ENCODE data around the gene TMEM200A. TPM values are rescaled to one million over a fixed set of nuclear protein-coding genes. Genes with fewer than 3 reads are reported as not detected.

Gene TMEM200A
- total and polyA plus RNA-seq, 10 of the 15 experiments (the other 5 are each of a cell fraction or from before 2014, with no cell fraction given) = 5.5 to 12.4 (median 9.6) TPM

DNA sequence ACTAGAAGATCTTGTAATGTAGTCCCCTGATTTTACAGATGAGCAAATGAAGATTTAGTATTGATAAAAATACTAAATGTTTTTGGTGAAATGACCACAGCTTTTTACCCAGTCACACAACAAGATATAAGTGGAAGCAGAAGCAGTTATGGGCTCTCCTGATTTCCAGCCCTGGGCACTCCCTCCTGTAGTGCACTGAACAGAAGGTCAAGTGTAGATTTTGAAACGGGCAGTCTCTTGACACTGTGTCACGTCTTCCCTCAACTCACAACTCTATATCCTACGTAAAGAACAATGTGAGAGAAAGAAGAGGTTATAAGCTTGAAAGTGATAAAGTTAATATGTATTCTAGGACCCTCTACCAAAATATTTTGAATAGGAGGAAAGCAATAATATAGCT, 23.3 kb downstream of the TMEM200A start:
- in situ Hi-C loops (cut with MboI) = no loop called here
- 31% methylated on average over 3 of the region's 3 CpGs for WGBS (ENCODE audit: insufficient coverage, insufficient replicate concordance, low lambda C conversion rate, missing lambda C conversion rate)
- SMC1A ChIA-PET (ENCODE audit: uncharacterized antibody, unreplicated experiment) = interaction anchor here (1.0 to 5.0 kb wide), 8 partner anchors 7 to 310 kb away, joined by 3 to 36 read pairs (median 3); no protein-coding TSS in a partner anchor
- TF ChIP-seq HDAC2 (IDR thresholded peaks at IDR 0.05) = no peak
- TF ChIP-seq, protein P1, sequence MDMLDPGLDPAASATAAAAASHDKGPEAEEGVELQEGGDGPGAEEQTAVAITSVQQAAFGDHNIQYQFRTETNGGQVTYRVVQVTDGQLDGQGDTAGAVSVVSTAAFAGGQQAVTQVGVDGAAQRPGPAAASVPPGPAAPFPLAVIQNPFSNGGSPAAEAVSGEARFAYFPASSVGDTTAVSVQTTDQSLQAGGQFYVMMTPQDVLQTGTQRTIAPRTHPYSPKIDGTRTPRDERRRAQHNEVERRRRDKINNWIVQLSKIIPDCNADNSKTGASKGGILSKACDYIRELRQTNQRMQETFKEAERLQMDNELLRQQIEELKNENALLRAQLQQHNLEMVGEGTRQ (IDR thresholded peaks at IDR 0.05; ENCODE audit: borderline replicate concordance, low read depth, low read length) = no peak
- no peaks in the 10 kb centered on the region for H3K36me3 ChIP-seq (ENCODE audit: control insufficient read depth in 2 of 2, insufficient read depth in 2 of 2, low read length in 1 of 2)
- H3K9ac ChIP-seq (ENCODE audit: control insufficient read depth, insufficient read depth, low read length) = no peak overlapping the region
- FAIRE-seq = no peak
- H3K4me3 ChIP-seq = no peak overlapping the region
- no peaks in the 10 kb centered on the region for H3K4me1 ChIP-seq (ENCODE audit: control insufficient read depth, insufficient read depth, low read length)
- H3K79me2 ChIP-seq (ENCODE audit: control insufficient read depth, insufficient read depth, low read length) = no peaks in the 10 kb centered on the region
- no peak overlapping the region for H2AFZ ChIP-seq (ENCODE audit: control insufficient read depth, low read depth, low read length)
- RAD21 ChIA-PET (ENCODE audit: unreplicated experiment) = interaction anchor here (1.5 to 2.0 kb wide), 2 partner anchors 22 to 309 kb away, joined by 3 to 5 read pairs; no protein-coding TSS in a partner anchor
- no TSS peak for BruUV-seq (replicated peaks)
- H3K27ac ChIP-seq (ENCODE audit: control insufficient read depth, insufficient read depth) = no peak overlapping the region
- CTCF ChIA-PET = interaction anchor here (0.6 to 3.6 kb wide), 6 partner anchors 9 to 186 kb away, joined by 3 to 16 read pairs (median 3); no protein-coding TSS in a partner anchor
- no peak for DNase-seq (ENCODE audit: low read depth, low spot score)
- H3K9me3 ChIP-seq (replicated peaks; ENCODE audit: control insufficient read depth, insufficient read depth, low read length) = no peaks in the 10 kb centered on the region
- intact Hi-C loops (cut with micrococcal nuclease; ENCODE audit: unreplicated experiment) = no loop called here
- no peaks in the 10 kb centered on the region for H4K20me1 ChIP-seq (ENCODE audit: control insufficient read depth, insufficient read depth)
- H3K27me3 ChIP-seq (replicated peaks in 1 of 2; ENCODE audit: control insufficient read depth in 2 of 2, insufficient read depth in 2 of 2, low read length in 1 of 2) = no peaks in the 10 kb centered on the region
- no peak overlapping the region for H3K4me2 ChIP-seq (ENCODE audit: control insufficient read depth, insufficient read depth)
- POLR2A ChIA-PET = interaction anchor here (1.4 kb wide), 1 partner anchor 186 kb away, joined by 3 read pairs; no protein-coding TSS in a partner anchor
- no peak for ATAC-seq

DNA sequence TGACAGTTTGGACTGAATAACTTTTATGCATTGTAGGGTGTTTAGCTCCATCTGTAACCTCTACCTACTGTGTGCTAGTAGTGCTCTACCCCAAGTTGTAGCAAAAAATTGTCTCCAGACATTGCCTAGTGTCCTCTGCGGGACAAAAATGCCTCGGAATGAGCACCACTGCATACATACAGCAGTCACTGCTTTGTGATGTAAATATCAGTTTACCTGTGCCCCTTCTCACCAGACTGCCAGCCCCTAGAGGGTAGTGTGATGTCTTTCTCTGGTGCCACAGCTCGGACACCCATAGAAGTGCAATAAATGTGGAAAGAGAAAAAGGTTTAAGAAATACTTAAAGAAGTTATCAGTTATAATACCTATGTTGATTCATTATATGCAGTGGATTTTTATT, 25.1 kb downstream of the TMEM200A start:
- no TSS peak for BruUV-seq (replicated peaks)
- RAD21 ChIA-PET (ENCODE audit: unreplicated experiment) = interaction anchor here (0.7 to 1.7 kb wide), 4 partner anchors 9 to 307 kb away, joined by 3 to 4 read pairs (median 4); partner anchors contain the start of gene TMEM200A
- SMC1A ChIA-PET (ENCODE audit: uncharacterized antibody, unreplicated experiment) = interaction anchor here (0.6 to 5.0 kb wide), 10 partner anchors 8 to 386 kb away, joined by 3 to 36 read pairs (median 4); no protein-coding TSS in a partner anchor
- Histone ChIP-seq H3K27ac (ENCODE audit: control insufficient read depth, insufficient read depth) (no peak overlapping the region), H3K4me1 (ENCODE audit: control insufficient read depth, insufficient read depth, low read length) (no peaks in the 10 kb centered on the region), H3K27me3 (replicated peaks in 1 of 2; ENCODE audit: control insufficient read depth in 2 of 2, insufficient read depth in 2 of 2, low read length in 1 of 2) (no peaks in the 10 kb centered on the region), H3K79me2 (ENCODE audit: control insufficient read depth, insufficient read depth, low read length) (no peaks in the 10 kb centered on the region), H3K4me3 (no peak overlapping the region), H3K36me3 (ENCODE audit: control insufficient read depth in 2 of 2, insufficient read depth in 2 of 2, low read length in 1 of 2) (no peaks in the 10 kb centered on the region), H3K4me2 (ENCODE audit: control insufficient read depth, insufficient read depth) (no peak overlapping the region), H2AFZ (ENCODE audit: control insufficient read depth, low read depth, low read length) (no peak overlapping the region), H3K9ac (ENCODE audit: control insufficient read depth, insufficient read depth, low read length) (no peak overlapping the region), H4K20me1 (ENCODE audit: control insufficient read depth, insufficient read depth) (no peaks in the 10 kb centered on the region), H3K9me3 (replicated peaks; ENCODE audit: control insufficient read depth, insufficient read depth, low read length) (no peaks in the 10 kb centered on the region)
- no peak for DNase-seq (ENCODE audit: low read depth, low spot score)
- no peak for ATAC-seq
- FAIRE-seq = no peak
- in situ Hi-C loops (cut with MboI) (no loop called here), intact Hi-C loops (cut with micrococcal nuclease; ENCODE audit: unreplicated experiment) (no loop called here)
- POLR2A ChIA-PET = interaction anchor here (0.7 to 1.4 kb wide), 2 partner anchors 18 to 185 kb away, joined by 3 to 7 read pairs; no protein-coding TSS in a partner anchor
- CTCF ChIA-PET = interaction anchor here (0.6 to 3.7 kb wide), 7 partner anchors 8 to 308 kb away, joined by 3 to 30 read pairs (median 5); no protein-coding TSS in a partner anchor
- WGBS (ENCODE audit: insufficient coverage, insufficient replicate concordance, low lambda C conversion rate, missing lambda C conversion rate) = 32% methylated on average over 3 of the region's 3 CpGs
- TF ChIP-seq FOXK2 (IDR thresholded peaks at IDR 0.05) = no peak
- no peak for TF ChIP-seq IRF5 (IDR thresholded peaks at IDR 0.05; ENCODE audit: borderline replicate concordance)
- no peak for TF ChIP-seq POU2F2 (IDR thresholded peaks at IDR 0.05; ENCODE audit: borderline replicate concordance, low read depth, low read length)
- TF ChIP-seq SP1 (IDR thresholded peaks at IDR 0.05; ENCODE audit: low read depth, low read length) = no peak
- no peak for TF ChIP-seq MEF2B (IDR thresholded peaks at IDR 0.05; ENCODE audit: partially characterized antibody, poor library complexity, severe bottlenecking)
- TF ChIP-seq, protein P2, sequence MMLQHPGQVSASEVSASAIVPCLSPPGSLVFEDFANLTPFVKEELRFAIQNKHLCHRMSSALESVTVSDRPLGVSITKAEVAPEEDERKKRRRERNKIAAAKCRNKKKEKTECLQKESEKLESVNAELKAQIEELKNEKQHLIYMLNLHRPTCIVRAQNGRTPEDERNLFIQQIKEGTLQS (IDR thresholded peaks at IDR 0.05; ENCODE audit: borderline replicate concordance, extremely low read depth, low read depth, low read length) = no peak
- TF ChIP-seq, protein P3, sequence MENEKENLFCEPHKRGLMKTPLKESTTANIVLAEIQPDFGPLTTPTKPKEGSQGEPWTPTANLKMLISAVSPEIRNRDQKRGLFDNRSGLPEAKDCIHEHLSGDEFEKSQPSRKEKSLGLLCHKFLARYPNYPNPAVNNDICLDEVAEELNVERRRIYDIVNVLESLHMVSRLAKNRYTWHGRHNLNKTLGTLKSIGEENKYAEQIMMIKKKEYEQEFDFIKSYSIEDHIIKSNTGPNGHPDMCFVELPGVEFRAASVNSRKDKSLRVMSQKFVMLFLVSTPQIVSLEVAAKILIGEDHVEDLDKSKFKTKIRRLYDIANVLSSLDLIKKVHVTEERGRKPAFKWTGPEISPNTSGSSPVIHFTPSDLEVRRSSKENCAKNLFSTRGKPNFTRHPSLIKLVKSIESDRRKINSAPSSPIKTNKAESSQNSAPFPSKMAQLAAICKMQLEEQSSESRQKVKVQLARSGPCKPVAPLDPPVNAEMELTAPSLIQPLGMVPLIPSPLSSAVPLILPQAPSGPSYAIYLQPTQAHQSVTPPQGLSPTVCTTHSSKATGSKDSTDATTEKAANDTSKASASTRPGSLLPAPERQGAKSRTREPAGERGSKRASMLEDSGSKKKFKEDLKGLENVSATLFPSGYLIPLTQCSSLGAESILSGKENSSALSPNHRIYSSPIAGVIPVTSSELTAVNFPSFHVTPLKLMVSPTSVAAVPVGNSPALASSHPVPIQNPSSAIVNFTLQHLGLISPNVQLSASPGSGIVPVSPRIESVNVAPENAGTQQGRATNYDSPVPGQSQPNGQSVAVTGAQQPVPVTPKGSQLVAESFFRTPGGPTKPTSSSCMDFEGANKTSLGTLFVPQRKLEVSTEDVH (IDR thresholded peaks at IDR 0.05; ENCODE audit: low read depth, partially characterized antibody) = no peak
- TF ChIP-seq EZH2 (IDR thresholded peaks at IDR 0.05; ENCODE audit: borderline replicate concordance, control insufficient read depth, low read depth, low read length) = no peak
- no peak for TF ChIP-seq NR2C1 (IDR thresholded peaks at IDR 0.05)
